HFFc6 (cell line): ENCODE data around the gene STAU1. TPM values are rescaled to one million over a fixed set of nuclear protein-coding genes. Genes with fewer than 3 reads are reported as not detected.
A peak's percentile ranks its signal among the peaks of the same experiment; 100 is the strongest.

Experiments
- DNase-seq: peaks from one replicate; pipeline ENCODE4 v3.0.0-alpha.2; 2018
- H3K27ac Mint-ChIP-seq: 2 replicates; pipeline ENCODE4 v1.8.0; 2020; ENCODE audit warnings: mild to moderate bottlenecking, mixed read lengths
- H3K27me3 Mint-ChIP-seq: 2 replicates; pipeline ENCODE4 v1.8.0; 2021; ENCODE audit warnings: mild to moderate bottlenecking, moderate library complexity, mixed read lengths; ENCODE audit not compliant: insufficient read depth
- H3K36me3 Mint-ChIP-seq: 2 replicates; pipeline ENCODE4 v1.8.0; 2021; ENCODE audit warnings: low read depth, mixed read lengths
- H3K4me1 Mint-ChIP-seq: 2 replicates; pipeline ENCODE4 v1.8.0; 2020; ENCODE audit warnings: low read depth, mixed read lengths
- H3K4me3 Mint-ChIP-seq: 2 replicates; pipeline ENCODE4 v1.8.0; 2020; ENCODE audit warnings: mild to moderate bottlenecking, moderate library complexity, mixed read lengths
- H3K9me3 Mint-ChIP-seq: 2 replicates; pipeline ENCODE4 v1.8.0; 2020; ENCODE audit warnings: mild to moderate bottlenecking, mixed read lengths
- CTCF ChIP-seq: fragments of 200-600 bp; sonication (generic); IDR thresholded peaks from 2 replicates; pipeline ENCODE4 v1.5.0; 2021; ENCODE audit warnings: antibody characterized with exemption, mild to moderate bottlenecking
- long read RNA-seq: library from polyadenylated mRNA; unstranded; transcript quantifications from one replicate; pipeline ENCODE4 v2.0.0, GENCODE V29; 2019
- total RNA-seq, 6 experiments: library from RNA; stranded (reverse); fragmentation: NEBNext Ultra II Directional; extraction: Animal tissue kit (Norgen Biotek cat#: 25700); gene quantifications; 2 replicates in 1 of 6; 3 replicates in 5 of 6; pipeline ENCODE4 v1.2.3, GENCODE V29; 2021

STAU1 gene
- 10 to 100 TPM; 85.6 to 95.4 (median 87.9) TPM for total RNA-seq
- long read RNA-seq, transcript STAU1-202 (12 exons, 3,136 nt) = minor isoform, 6 of 101 reads
- long read RNA-seq, transcript STAU1-203 (13 exons, 3,211 nt) = major isoform, 23 of 101 reads
- long read RNA-seq, partial matches to known transcripts = 49 of 101 reads
- long read RNA-seq, other reads (novel, unspliced or antisense) = 10 of 101 reads

GRCh38 chr20:49187851-49188641 lies at the start of gene STAU1:
Gene STAU1 (minus strand): TSS chr20:49188334. CDS start chr20:49166201, 22,133 bp downstream.
- Mint-ChIP-seq H3K9me3 (no peaks in the 10 kb centered on the region), H3K36me3 (peaks cover 6% of the 10 kb centered on the region; the same call in 1 of the 2 replicates), H3K4me1 (peaks cover 33% of the 10 kb centered on the region), H3K4me3 (peak within 1 kb of the TSS; percentile 92), H3K27ac (peak within 1 kb of the TSS; percentile 72), H3K27me3 (peaks cover 4% of the 10 kb centered on the region; the same call in 1 of the 2 replicates)
- peak; percentile 89 for DNase-seq
- no peak for TF ChIP-seq CTCF

GRCh38 chr20:49237531-49237930 lies 49.4 kb upstream of the STAU1 start:
- Mint-ChIP-seq H3K27me3 (no peaks in the 10 kb centered on the region; the same call in 1 of the 2 replicates), H3K36me3 (peaks cover 29% of the 10 kb centered on the region), H3K27ac (no peak overlapping the region), H3K9me3 (no peaks in the 10 kb centered on the region), H3K4me1 (no peaks in the 10 kb centered on the region), H3K4me3 (no peak overlapping the region)
- DNase-seq = no peak
- TF ChIP-seq CTCF = no peak

- H3K4me1 Mint-ChIP-seq = peaks cover under 1% of the 10 kb centered on the region; the same call in 1 of the 2 replicates
- no peak for TF ChIP-seq CTCF
- H3K9me3 Mint-ChIP-seq = no peaks in the 10 kb centered on the region
- H3K27me3 Mint-ChIP-seq = no peaks in the 10 kb centered on the region; the same call in 1 of the 2 replicates
- H3K27ac Mint-ChIP-seq = no peak overlapping the region
- H3K36me3 Mint-ChIP-seq = peaks cover 25% of the 10 kb centered on the region
- no peak for DNase-seq
- no peak overlapping the region for H3K4me3 Mint-ChIP-seq
These were observed 48.2 kb upstream of the STAU1 start for GRCh38 chr20:49236301-49236700.

DNA sequence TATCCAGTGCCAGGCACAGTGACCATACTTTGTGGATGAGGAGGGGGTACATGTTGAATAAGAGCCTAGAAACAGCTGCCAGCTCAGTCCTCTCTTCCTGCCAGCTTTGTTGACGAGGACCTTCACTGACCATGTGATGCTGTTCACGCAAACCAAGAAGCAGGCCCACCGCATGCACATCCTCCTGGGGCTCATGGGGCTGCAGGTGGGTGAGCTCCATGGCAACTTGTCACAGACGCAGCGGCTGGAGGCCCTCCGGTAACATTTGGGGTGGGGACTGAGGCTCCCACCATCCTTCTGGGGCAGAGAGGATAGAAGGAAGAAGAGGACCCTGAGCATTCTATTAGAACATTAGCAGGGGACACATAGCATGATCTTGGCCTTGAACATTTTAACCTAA lies 46.7 kb upstream of the STAU1 start:
- no peak overlapping the region for H3K27ac Mint-ChIP-seq

GRCh38 chr20:49233226-49233625 lies 45.1 kb upstream of the STAU1 start:
- Mint-ChIP-seq H3K9me3 (no peaks in the 10 kb centered on the region), H3K36me3 (peaks cover 25% of the 10 kb centered on the region), H3K27ac (no peak overlapping the region), H3K27me3 (no peaks in the 10 kb centered on the region; the same call in none of the 2 replicates), H3K4me3 (no peak overlapping the region), H3K4me1 (peaks cover 11% of the 10 kb centered on the region; the same call in 1 of the 2 replicates)
- no peak for TF ChIP-seq CTCF
- no peak for DNase-seq

More for the DNA sequence above, 46.7 kb upstream of the STAU1 start:
- Mint-ChIP-seq H3K4me3 (no peak overlapping the region), H3K36me3 (peaks cover 25% of the 10 kb centered on the region), H3K27me3 (no peaks in the 10 kb centered on the region; the same call in none of the 2 replicates), H3K4me1 (peaks cover 11% of the 10 kb centered on the region; the same call in 1 of the 2 replicates), H3K9me3 (no peaks in the 10 kb centered on the region)
- no peak for DNase-seq
- TF ChIP-seq CTCF = no peak
